Measurements from ENCODE around the gene CADM2.

Gene CADM2

GRCh38 chr3:85254738-85255137 lies 295.9 kb downstream of the CADM2 start:
- Histone ChIP-seq H3K27ac (ENCODE audit: low read depth, low read length) (no peak overlapping the region), H3K4me2 (ENCODE audit: low read length) (no peak overlapping the region), H3K27me3 (ENCODE audit: control insufficient read depth, low read length) (no peaks in the 10 kb centered on the region), H4K20me1 (ENCODE audit: control insufficient read depth, insufficient read depth, low read depth, low read length) (no peaks in the 10 kb centered on the region), H3K4me1 (ENCODE audit: control insufficient read depth, low read length) (no peaks in the 10 kb centered on the region), H3K79me2 (ENCODE audit: control insufficient read depth, low read length) (no peaks in the 10 kb centered on the region), H3K36me3 (ENCODE audit: control insufficient read depth, low read length) (no peaks in the 10 kb centered on the region), H3F3A (ENCODE audit: control insufficient read depth, insufficient read depth) (no peaks in the 10 kb centered on the region), H3K9me3 (ENCODE audit: control insufficient read depth, insufficient read depth, low read length) (no peaks in the 10 kb centered on the region), H3K4me3 (ENCODE audit: low read length) (no peak overlapping the region), H3K9me2 (replicated peaks; ENCODE audit: control insufficient read depth, low read length) (no peaks in the 10 kb centered on the region)
- TF ChIP-seq EZH2phosphoT487 (IDR thresholded peaks at IDR 0.05; ENCODE audit: borderline replicate concordance, low read length) (no peak), CTCF (IDR thresholded peaks at IDR 0.05; ENCODE audit: low read depth, low read length, poor library complexity, severe bottlenecking) (no peak)

GRCh38 chr3:85255949-85256348 lies 297.2 kb downstream of the CADM2 start:
- Histone ChIP-seq H3K36me3 (ENCODE audit: control insufficient read depth, low read length) (no peaks in the 10 kb centered on the region), H3K9me3 (ENCODE audit: control insufficient read depth, insufficient read depth, low read length) (no peaks in the 10 kb centered on the region), H3K4me2 (ENCODE audit: low read length) (no peak overlapping the region), H3K27ac (ENCODE audit: low read depth, low read length) (no peak overlapping the region), H3K4me1 (ENCODE audit: control insufficient read depth, low read length) (no peaks in the 10 kb centered on the region), H3K79me2 (ENCODE audit: control insufficient read depth, low read length) (no peaks in the 10 kb centered on the region), H3F3A (ENCODE audit: control insufficient read depth, insufficient read depth) (no peaks in the 10 kb centered on the region), H3K4me3 (ENCODE audit: low read length) (no peak overlapping the region), H3K27me3 (ENCODE audit: control insufficient read depth, low read length) (no peaks in the 10 kb centered on the region), H4K20me1 (ENCODE audit: control insufficient read depth, insufficient read depth, low read depth, low read length) (no peaks in the 10 kb centered on the region), H3K9me2 (replicated peaks; ENCODE audit: control insufficient read depth, low read length) (no peaks in the 10 kb centered on the region)
- TF ChIP-seq CTCF (IDR thresholded peaks at IDR 0.05; ENCODE audit: low read depth, low read length, poor library complexity, severe bottlenecking) (no peak), EZH2phosphoT487 (IDR thresholded peaks at IDR 0.05; ENCODE audit: borderline replicate concordance, low read length) (no peak)

- TF ChIP-seq CTCF (IDR thresholded peaks at IDR 0.05; ENCODE audit: low read depth, low read length, poor library complexity, severe bottlenecking) (no peak), EZH2phosphoT487 (IDR thresholded peaks at IDR 0.05; ENCODE audit: borderline replicate concordance, low read length) (no peak)
- no peaks in the 10 kb centered on the region for H3K4me1 ChIP-seq (ENCODE audit: control insufficient read depth, low read length)
- no peaks in the 10 kb centered on the region for H4K20me1 ChIP-seq (ENCODE audit: control insufficient read depth, insufficient read depth, low read depth, low read length)
- H3K4me2 ChIP-seq (ENCODE audit: low read length), result no peak overlapping the region
- no peaks in the 10 kb centered on the region for H3K79me2 ChIP-seq (ENCODE audit: control insufficient read depth, low read length)
- no peaks in the 10 kb centered on the region for H3K9me2 ChIP-seq (replicated peaks; ENCODE audit: control insufficient read depth, low read length)
- H3K27ac ChIP-seq (ENCODE audit: low read depth, low read length), result no peak overlapping the region
- H3K36me3 ChIP-seq (ENCODE audit: control insufficient read depth, low read length), result no peaks in the 10 kb centered on the region
- H3K27me3 ChIP-seq (ENCODE audit: control insufficient read depth, low read length), result no peaks in the 10 kb centered on the region
- no peak overlapping the region for H3K4me3 ChIP-seq (ENCODE audit: low read length)
- H3F3A ChIP-seq (ENCODE audit: control insufficient read depth, insufficient read depth), result no peaks in the 10 kb centered on the region
- no peaks in the 10 kb centered on the region for H3K9me3 ChIP-seq (ENCODE audit: control insufficient read depth, insufficient read depth, low read length)
Observed at GRCh38 chr3:85258326-85258725, 299.5 kb downstream of the CADM2 start.

- Histone ChIP-seq H3K4me2 (ENCODE audit: low read length) (no peak overlapping the region), H3K9me3 (ENCODE audit: control insufficient read depth, insufficient read depth, low read length) (no peaks in the 10 kb centered on the region), H3K4me3 (ENCODE audit: low read length) (no peak overlapping the region), H3K27me3 (ENCODE audit: control insufficient read depth, low read length) (no peaks in the 10 kb centered on the region), H3K27ac (ENCODE audit: low read depth, low read length) (no peak overlapping the region), H3K36me3 (ENCODE audit: control insufficient read depth, low read length) (no peaks in the 10 kb centered on the region), H4K20me1 (ENCODE audit: control insufficient read depth, insufficient read depth, low read depth, low read length) (no peaks in the 10 kb centered on the region), H3K4me1 (ENCODE audit: control insufficient read depth, low read length) (no peaks in the 10 kb centered on the region), H3F3A (ENCODE audit: control insufficient read depth, insufficient read depth) (no peaks in the 10 kb centered on the region), H3K79me2 (ENCODE audit: control insufficient read depth, low read length) (no peaks in the 10 kb centered on the region), H3K9me2 (replicated peaks; ENCODE audit: control insufficient read depth, low read length) (no peaks in the 10 kb centered on the region)
- no peak for TF ChIP-seq CTCF (IDR thresholded peaks at IDR 0.05; ENCODE audit: low read depth, low read length, poor library complexity, severe bottlenecking)
- TF ChIP-seq EZH2phosphoT487 (IDR thresholded peaks at IDR 0.05; ENCODE audit: borderline replicate concordance, low read length), result no peak
Observed at GRCh38 chr3:85258819-85259218, 300.0 kb downstream of the CADM2 start.

Measured in DOHH2 (cell line).